GM19193 (cell line): ENCODE results near the gene SYS1.
A peak's percentile ranks its signal among the peaks of the same experiment; 100 is the strongest.

Experiments
- POLR2A ChIP-seq: IDR thresholded peaks from 4 replicates; pipeline ENCODE4 v1.6.1; 2011; ENCODE audit not compliant: insufficient read depth, insufficient read length; ENCODE audit errors: extremely low read depth

Gene SYS1

GRCh38 chr20:45345104-45345936, 17.6 kb upstream of the SYS1 start:
- TF ChIP-seq POLR2A, result no peak

GRCh38 chr20:45346291-45346718, 16.7 kb upstream of the SYS1 start:
- TF ChIP-seq POLR2A, result no peak

- no peak for TF ChIP-seq POLR2A
Measured at GRCh38 chr20:45346851-45347250, 16.1 kb upstream of the SYS1 start.

- TF ChIP-seq POLR2A, result no peak
Measured at GRCh38 chr20:45347297-45347935, 15.5 kb upstream of the SYS1 start.

- peak; percentile 90 for TF ChIP-seq POLR2A
Measured at GRCh38 chr20:45347936-45348778, 14.8 kb upstream of the SYS1 start, which contains the start of gene SDC4. SDC4 (minus strand) TSS chr20:45348424; CDS start chr20:45348384, 40 bp downstream.

GRCh38 chr20:45350217-45350616, 12.7 kb upstream of the SYS1 start:
- TF ChIP-seq POLR2A, result no peak

GRCh38 chr20:45352729-45353128, 10.2 kb upstream of the SYS1 start:
- no peak for TF ChIP-seq POLR2A

- TF ChIP-seq POLR2A, result no peak
Measured at GRCh38 chr20:45353746-45354145, 9.2 kb upstream of the SYS1 start.

- TF ChIP-seq POLR2A, result no peak
Measured at GRCh38 chr20:45354423-45355208, 8.3 kb upstream of the SYS1 start.

- TF ChIP-seq POLR2A, result no peak
Measured at GRCh38 chr20:45355209-45356084, 7.5 kb upstream of the SYS1 start.

GRCh38 chr20:45358282-45359068, 4.5 kb upstream of the SYS1 start:
- no peak for TF ChIP-seq POLR2A

GRCh38 chr20:45359069-45359405, 3.9 kb upstream of the SYS1 start:
- no peak for TF ChIP-seq POLR2A
